ENCODE measurements around the gene MNT.

Gene MNT

GRCh38 chr17:2398655-2399571 lies 1.9 kb downstream of the MNT start:
- DNase-seq (ENCODE audit: low read depth in 1 of 2, low spot score in 1 of 2) = peak; percentile 40 to 60
- no peaks in the 10 kb centered on the region for H3K27me3 ChIP-seq (ENCODE audit: insufficient read depth, poor library complexity, severe bottlenecking)
- TF ChIP-seq POLR2AphosphoS5 (IDR thresholded peaks at IDR 0.05; ENCODE audit: low read depth) = 0 out of 2 replicates have a peak, but pooled peaks have one; percentile 3
- no peak for TF ChIP-seq CTCF (IDR thresholded peaks at IDR 0.05; ENCODE audit: insufficient read depth, low read length)
- peak overlapping the region; percentile 93 for H3K27ac ChIP-seq (replicated peaks)
- H3K4me3 ChIP-seq (replicated peaks; ENCODE audit: insufficient read depth, low read length) = peak overlapping the region; percentile 54

- H3K27me3 ChIP-seq (ENCODE audit: insufficient read depth, poor library complexity, severe bottlenecking) = no peaks in the 10 kb centered on the region
- H3K4me3 ChIP-seq (replicated peaks; ENCODE audit: insufficient read depth, low read length) = peak overlapping the region; percentile 29; the same call in 1 of the 2 replicates
- TF ChIP-seq SPI1 (IDR thresholded peaks at IDR 0.05; ENCODE audit: borderline replicate concordance, low read depth) (no peak), POLR2AphosphoS5 (IDR thresholded peaks at IDR 0.05; ENCODE audit: low read depth) (no peak), GABPA (IDR thresholded peaks at IDR 0.05; ENCODE audit: low read depth) (no peak)
- peak overlapping the region; percentile 93 for H3K27ac ChIP-seq (replicated peaks)
- no peak for DNase-seq (ENCODE audit: low read depth in 1 of 2, low spot score in 1 of 2)
Measured at GRCh38 chr17:2398182-2398581, 2.7 kb downstream of the MNT start.

GRCh38 chr17:2397247-2398171 lies 3.4 kb downstream of the MNT start:
- no peak for DNase-seq (ENCODE audit: low read depth in 1 of 2, low spot score in 1 of 2)
- peak overlapping the region; percentile 93 for H3K27ac ChIP-seq (replicated peaks)
- no peaks in the 10 kb centered on the region for H3K27me3 ChIP-seq (ENCODE audit: insufficient read depth, poor library complexity, severe bottlenecking)
- H3K4me3 ChIP-seq (replicated peaks; ENCODE audit: insufficient read depth, low read length) = peak overlapping the region; percentile 31
- TF ChIP-seq POLR2AphosphoS5 (IDR thresholded peaks at IDR 0.05; ENCODE audit: low read depth) (no peak), CTCF (IDR thresholded peaks at IDR 0.05; ENCODE audit: insufficient read depth, low read length) (no peak), SPI1 (IDR thresholded peaks at IDR 0.05; ENCODE audit: borderline replicate concordance, low read depth) (no peak), GABPA (IDR thresholded peaks at IDR 0.05; ENCODE audit: low read depth) (no peak)
- TF ChIP-seq, protein P1, sequence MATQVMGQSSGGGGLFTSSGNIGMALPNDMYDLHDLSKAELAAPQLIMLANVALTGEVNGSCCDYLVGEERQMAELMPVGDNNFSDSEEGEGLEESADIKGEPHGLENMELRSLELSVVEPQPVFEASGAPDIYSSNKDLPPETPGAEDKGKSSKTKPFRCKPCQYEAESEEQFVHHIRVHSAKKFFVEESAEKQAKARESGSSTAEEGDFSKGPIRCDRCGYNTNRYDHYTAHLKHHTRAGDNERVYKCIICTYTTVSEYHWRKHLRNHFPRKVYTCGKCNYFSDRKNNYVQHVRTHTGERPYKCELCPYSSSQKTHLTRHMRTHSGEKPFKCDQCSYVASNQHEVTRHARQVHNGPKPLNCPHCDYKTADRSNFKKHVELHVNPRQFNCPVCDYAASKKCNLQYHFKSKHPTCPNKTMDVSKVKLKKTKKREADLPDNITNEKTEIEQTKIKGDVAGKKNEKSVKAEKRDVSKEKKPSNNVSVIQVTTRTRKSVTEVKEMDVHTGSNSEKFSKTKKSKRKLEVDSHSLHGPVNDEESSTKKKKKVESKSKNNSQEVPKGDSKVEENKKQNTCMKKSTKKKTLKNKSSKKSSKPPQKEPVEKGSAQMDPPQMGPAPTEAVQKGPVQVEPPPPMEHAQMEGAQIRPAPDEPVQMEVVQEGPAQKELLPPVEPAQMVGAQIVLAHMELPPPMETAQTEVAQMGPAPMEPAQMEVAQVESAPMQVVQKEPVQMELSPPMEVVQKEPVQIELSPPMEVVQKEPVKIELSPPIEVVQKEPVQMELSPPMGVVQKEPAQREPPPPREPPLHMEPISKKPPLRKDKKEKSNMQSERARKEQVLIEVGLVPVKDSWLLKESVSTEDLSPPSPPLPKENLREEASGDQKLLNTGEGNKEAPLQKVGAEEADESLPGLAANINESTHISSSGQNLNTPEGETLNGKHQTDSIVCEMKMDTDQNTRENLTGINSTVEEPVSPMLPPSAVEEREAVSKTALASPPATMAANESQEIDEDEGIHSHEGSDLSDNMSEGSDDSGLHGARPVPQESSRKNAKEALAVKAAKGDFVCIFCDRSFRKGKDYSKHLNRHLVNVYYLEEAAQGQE (IDR thresholded peaks at IDR 0.05; ENCODE audit: insufficient replicate concordance, low read depth) = no peak

- Histone ChIP-seq H3K4me3 (replicated peaks; ENCODE audit: insufficient read depth, low read length) (peak overlapping the region; percentile 31), H3K27ac (replicated peaks) (peak overlapping the region; percentile 69), H3K27me3 (ENCODE audit: insufficient read depth, poor library complexity, severe bottlenecking) (no peaks in the 10 kb centered on the region)
- TF ChIP-seq POLR2AphosphoS5 (IDR thresholded peaks at IDR 0.05; ENCODE audit: low read depth) (no peak), SPI1 (IDR thresholded peaks at IDR 0.05; ENCODE audit: borderline replicate concordance, low read depth) (peak; percentile 60; the same call in 1 of the 2 replicates)
- peak; percentile 84 to 88 for DNase-seq (ENCODE audit: low read depth in 1 of 2, low spot score in 1 of 2)
Measured at GRCh38 chr17:2396568-2397246, 4.2 kb downstream of the MNT start.

GRCh38 chr17:2396192-2396567 lies 4.7 kb downstream of the MNT start:
- no peak for TF ChIP-seq SPI1 (IDR thresholded peaks at IDR 0.05; ENCODE audit: borderline replicate concordance, low read depth)
- TF ChIP-seq POLR2AphosphoS5 (IDR thresholded peaks at IDR 0.05; ENCODE audit: low read depth) = no peak
- TF ChIP-seq, protein P1 (IDR thresholded peaks at IDR 0.05; ENCODE audit: insufficient replicate concordance, low read depth) = no peak
- TF ChIP-seq CTCF (IDR thresholded peaks at IDR 0.05; ENCODE audit: insufficient read depth, low read length) = no peak
- no peak for TF ChIP-seq GABPA (IDR thresholded peaks at IDR 0.05; ENCODE audit: low read depth)
- no peak for DNase-seq (ENCODE audit: low read depth in 1 of 2, low spot score in 1 of 2)
- Histone ChIP-seq H3K4me3 (replicated peaks; ENCODE audit: insufficient read depth, low read length) (peak overlapping the region; percentile 31), H3K27ac (replicated peaks) (peak overlapping the region; percentile 69), H3K27me3 (ENCODE audit: insufficient read depth, poor library complexity, severe bottlenecking) (no peaks in the 10 kb centered on the region)
